ENCODE data around the gene MDC1.
A peak's percentile ranks its signal among the peaks of the same experiment; 100 is the strongest.
"Not testable (repeated sequence)": the region's sequence is repeated elsewhere in the genome, so short reads cannot be mapped to it uniquely, and the experiment has no call there.

Gene MDC1, protein sequence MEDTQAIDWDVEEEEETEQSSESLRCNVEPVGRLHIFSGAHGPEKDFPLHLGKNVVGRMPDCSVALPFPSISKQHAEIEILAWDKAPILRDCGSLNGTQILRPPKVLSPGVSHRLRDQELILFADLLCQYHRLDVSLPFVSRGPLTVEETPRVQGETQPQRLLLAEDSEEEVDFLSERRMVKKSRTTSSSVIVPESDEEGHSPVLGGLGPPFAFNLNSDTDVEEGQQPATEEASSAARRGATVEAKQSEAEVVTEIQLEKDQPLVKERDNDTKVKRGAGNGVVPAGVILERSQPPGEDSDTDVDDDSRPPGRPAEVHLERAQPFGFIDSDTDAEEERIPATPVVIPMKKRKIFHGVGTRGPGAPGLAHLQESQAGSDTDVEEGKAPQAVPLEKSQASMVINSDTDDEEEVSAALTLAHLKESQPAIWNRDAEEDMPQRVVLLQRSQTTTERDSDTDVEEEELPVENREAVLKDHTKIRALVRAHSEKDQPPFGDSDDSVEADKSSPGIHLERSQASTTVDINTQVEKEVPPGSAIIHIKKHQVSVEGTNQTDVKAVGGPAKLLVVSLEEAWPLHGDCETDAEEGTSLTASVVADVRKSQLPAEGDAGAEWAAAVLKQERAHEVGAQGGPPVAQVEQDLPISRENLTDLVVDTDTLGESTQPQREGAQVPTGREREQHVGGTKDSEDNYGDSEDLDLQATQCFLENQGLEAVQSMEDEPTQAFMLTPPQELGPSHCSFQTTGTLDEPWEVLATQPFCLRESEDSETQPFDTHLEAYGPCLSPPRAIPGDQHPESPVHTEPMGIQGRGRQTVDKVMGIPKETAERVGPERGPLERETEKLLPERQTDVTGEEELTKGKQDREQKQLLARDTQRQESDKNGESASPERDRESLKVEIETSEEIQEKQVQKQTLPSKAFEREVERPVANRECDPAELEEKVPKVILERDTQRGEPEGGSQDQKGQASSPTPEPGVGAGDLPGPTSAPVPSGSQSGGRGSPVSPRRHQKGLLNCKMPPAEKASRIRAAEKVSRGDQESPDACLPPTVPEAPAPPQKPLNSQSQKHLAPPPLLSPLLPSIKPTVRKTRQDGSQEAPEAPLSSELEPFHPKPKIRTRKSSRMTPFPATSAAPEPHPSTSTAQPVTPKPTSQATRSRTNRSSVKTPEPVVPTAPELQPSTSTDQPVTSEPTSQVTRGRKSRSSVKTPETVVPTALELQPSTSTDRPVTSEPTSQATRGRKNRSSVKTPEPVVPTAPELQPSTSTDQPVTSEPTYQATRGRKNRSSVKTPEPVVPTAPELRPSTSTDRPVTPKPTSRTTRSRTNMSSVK (N-terminal part only)

DNA sequence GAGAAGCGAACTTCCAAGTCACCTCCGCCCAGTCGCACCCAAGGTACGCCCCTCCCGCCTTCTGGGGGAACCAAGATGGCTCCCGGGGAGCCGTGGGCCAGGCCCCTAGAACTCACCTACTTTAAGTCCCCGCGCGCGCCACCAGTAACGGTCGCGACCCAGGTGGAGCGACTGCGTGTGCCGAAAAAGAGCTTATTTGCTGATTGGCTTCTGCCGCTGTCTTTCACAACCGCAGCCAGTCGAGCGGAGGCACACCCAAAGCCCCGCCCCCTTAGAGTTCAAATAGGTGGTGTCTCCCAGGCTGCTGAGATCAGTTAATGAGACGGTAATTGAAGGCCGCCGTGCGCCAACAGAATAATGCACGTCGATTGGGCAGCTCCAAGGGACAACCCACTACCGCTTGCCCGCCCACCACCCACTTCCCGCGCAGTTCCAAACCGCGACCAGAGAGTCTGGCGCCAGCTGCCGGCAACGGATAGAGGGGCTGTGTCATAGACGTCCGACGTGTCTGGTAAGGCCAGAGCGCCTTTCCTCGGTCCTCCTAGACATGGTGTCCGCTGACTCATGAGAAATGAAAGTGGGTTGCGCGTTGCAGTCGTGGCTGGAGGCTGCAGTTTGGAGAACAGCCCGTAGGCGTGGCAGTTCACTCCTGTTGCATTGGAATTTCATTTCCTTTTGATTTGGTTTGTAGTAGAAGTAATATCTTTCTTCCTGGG is at the start of gene MDC1:
TSS of gene MDC1 (minus strand) at position 153 of the 716 bp plus-strand sequence. CDS start 2,106 bp downstream, outside the sequence.
- FAIRE-seq, result peak; percentile 98

DNA sequence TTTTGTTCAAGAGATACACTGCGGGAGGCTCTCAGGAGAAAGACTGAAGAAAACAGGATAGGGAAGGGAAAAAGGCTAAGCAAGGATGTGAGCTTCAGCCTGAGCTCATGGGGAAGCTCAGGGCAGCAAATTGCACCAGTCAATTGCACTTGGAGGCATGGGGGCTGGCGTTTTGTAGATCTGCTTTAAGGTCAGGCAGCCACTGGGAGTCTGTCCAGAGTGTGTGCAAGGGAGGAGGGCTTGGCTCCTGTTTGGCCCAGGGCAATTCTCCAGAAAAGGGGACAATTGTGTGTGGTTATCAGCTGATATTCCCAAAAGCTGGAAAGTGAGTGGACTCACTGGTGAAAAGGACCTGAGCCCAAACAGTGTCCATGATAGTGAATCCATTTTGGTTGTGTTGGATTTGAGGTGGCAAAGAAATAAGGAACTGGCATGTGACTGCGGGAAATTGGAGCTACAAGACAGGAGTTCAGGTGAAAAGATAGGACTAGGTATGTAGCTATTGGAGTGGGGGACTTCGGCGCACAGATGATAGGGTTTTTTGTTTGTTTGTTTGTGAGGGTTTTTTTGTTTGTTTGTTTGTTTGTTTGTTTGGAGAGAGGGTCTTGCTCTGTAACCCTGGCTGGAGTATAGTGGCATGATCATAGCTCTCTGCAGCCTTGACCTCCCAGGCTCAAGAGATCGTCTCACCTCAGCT is 49.5 kb upstream of the MDC1 start:
- DNase-seq (ENCODE audit: extremely low spot score, insufficient read length, low read depth) (no peak), FAIRE-seq (no peak)

More for the DNA sequence above, at the start of gene MDC1:
- DNase-seq (ENCODE audit: extremely low spot score, insufficient read length, low read depth), result peak; percentile 83

DNA sequence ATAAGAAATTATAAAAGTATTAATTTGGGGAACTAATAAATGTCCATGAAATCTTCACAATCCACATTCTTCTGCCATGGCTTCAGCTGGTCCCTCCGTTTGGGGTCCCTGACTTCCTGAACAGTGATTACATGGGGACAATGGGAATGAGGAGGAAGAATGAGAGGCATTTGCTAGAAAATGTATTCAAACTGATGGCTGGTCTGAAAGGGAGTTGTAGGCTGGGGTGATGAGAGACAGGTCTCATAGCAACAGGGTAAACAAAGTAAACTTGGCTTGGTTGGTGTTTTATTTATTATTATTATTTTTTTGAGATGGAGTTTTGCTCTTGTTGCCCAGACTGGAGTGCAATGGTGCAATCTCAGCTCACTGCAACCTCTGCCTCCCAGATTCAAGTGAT is 48.4 kb upstream of the MDC1 start:
- FAIRE-seq, result not testable (repeated sequence)

DNA sequence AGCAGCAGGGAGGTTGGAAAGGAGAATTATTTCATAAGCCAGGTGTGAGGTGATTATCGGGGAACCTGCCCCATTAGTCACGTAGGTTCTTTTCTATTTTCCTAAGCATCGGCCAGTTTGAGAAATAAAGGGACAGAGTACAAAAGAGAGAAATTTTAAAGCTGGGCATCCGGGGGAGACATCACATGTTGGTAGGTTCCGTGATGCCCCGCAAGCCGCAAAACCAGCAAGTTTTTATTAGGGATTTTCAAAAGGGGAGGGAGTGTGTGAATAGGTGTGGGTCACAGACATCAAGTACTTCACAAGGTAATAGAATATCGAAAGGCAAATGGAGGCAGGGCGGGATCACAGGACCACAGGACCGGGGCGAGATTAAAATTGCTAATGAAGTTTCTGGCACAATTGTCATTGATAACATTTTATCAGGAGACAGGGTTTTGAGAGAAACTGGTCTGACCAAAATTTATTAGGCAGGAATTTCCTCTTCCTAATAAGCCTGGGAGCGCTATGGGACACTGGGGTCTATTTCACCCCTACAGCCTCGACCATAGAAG is 47.5 kb upstream of the MDC1 start:
- FAIRE-seq; DNase-seq (ENCODE audit: extremely low spot score, insufficient read length, low read depth): not testable (repeated sequence)

More for the DNA sequence above, 48.4 kb upstream of the MDC1 start:
- not testable (repeated sequence) for DNase-seq (ENCODE audit: extremely low spot score, insufficient read length, low read depth)

DNA sequence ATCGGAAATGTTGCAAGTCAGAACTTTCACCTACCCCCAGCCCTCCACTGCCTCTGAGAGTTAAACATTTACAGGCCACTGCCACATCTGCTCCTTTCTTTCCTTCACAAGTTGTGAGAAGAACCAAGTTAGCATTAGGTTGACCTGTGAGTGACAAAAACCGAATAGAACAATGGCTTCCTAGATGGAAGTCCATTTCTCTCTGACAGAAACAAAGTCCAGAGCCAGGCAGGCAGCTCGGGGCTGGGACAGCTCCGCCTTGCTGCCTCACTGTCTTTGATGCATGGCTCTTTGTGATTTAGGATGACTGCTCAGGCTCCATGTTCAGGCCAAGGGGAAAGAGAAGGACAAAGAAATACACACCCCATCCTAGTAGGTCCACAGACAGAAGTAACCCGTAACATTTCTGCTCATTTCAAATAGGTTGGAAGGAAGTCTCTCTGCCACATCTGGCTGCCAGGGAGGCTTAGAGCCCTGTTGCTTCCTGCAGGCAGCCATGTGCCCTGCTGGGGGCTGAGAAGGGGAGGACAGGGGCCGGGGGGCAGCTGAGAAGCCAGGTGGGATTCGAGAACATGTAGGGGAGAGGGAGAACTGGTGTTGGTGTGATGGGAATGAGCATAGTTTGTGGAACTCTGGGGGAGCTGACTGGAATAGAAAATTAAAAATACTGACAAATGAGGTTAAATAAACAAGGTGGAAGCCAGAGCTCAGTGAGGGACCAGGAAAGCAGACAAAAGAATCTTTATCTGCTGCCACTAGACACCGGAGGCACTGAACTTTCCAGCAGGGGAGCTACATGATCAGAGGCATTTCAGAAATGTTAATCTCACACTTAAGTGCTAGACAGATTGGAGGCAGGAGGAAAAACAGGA is 46.8 kb upstream of the MDC1 start:
- DNase-seq (ENCODE audit: extremely low spot score, insufficient read length, low read depth) (peak; percentile 60), FAIRE-seq (peak; percentile 89)

DNA sequence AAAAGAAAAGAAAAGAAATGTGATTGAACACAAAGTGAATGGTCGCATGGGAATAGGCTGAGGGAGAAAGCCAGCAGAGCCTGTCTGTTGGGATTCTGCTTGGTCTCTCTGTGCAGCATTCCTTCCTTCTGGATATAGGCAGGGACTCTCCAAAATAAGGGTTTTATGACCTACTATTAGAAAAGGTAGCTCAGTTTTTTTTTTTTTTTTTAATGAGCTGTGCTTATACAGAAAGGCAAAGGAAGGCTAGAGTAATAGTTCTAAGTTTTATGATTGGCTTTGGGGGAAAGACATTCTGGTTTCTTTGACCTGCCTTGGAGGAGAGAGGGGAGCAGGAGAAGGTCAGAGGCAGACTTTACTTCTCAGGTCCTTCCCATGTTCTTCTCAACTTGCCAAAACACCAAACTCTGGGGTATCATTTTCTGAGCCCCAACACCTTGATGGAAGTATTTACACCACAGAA is 46.1 kb upstream of the MDC1 start:
- no peak for FAIRE-seq
- no peak for DNase-seq (ENCODE audit: extremely low spot score, insufficient read length, low read depth)

DNA sequence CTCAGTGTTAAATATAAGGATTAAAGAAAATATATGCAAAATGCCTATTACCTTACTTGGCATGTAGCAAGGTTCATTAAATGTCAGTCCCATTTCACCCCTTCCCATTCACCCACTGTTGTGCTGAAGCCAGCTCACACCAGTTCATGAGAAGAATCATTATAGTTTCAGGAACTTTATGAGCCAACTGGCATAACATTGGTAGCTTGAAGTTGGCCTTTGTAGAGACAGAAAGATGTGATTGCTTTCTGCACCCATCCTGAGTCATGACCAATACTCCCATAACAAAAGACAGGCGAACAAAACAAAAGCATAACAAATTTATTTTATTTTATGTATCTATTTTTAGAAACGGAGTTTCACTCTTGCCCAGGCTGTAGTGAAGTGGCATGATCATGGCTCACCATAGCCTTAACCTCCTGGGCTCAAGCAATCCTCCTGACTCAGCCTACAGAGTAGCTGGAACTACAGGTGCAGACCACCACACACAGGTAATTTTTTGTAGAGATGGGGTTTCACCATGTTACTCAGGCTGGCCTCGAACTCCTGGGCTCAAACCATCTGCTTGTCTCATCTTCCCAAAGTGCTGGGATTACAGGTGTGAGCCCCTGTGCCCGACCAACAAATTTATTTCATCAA is 44.8 kb upstream of the MDC1 start:
- no peak for DNase-seq (ENCODE audit: extremely low spot score, insufficient read length, low read depth)
- no peak for FAIRE-seq

DNA sequence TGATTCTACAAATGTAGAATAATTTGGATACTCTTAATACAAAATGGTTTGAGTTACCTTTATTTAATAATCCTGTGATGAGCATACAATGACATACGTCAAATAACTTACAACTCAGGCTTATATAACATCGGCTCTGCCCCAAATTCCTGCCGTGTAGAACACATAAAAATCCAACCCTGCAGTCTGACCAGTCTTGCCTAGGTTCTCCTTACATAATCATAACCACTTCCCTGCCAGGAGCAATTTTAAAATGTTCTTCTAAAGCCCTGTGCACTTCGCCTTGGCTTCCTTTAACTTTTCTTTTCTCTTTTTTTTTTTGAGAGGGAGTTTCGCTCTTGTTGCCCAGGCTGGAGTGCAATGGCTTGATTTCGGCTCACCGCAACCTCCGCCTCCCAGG is 43.5 kb upstream of the MDC1 start:
- no peak for DNase-seq (ENCODE audit: extremely low spot score, insufficient read length, low read depth)
- FAIRE-seq, result no peak

DNA sequence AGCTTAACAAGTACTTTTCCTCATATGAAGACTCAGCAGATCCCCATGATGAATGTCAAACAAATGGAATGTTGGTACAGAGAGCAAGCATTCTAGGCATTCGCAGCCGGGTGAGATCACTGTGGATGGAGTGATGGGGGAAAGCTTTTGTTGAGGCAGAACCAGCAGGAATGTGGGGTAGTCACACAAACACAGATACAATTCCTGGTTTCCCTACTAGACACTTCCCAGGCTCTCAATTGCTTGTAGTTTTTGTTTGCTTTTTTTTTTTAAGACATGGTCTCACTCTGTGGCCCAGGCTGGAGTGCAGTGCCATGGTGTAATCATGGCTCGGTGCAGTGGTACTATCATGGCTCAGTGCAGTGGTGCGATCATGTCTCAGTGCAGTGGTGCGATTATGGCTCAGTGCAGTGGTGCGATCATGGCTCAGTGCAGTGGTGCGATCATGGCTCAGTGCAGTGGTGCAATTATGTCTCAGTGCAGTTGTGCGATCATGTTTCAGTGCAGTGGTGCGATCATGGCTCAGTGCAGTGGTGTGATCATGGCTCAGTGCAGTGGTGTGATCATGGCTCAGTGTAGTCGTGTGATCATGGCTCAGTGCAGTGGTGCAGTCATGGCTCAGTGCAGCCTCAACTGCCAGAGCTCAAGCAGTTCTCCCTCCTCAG is 42.6 kb upstream of the MDC1 start:
- FAIRE-seq, result no peak
- DNase-seq (ENCODE audit: extremely low spot score, insufficient read length, low read depth), result no peak

DNA sequence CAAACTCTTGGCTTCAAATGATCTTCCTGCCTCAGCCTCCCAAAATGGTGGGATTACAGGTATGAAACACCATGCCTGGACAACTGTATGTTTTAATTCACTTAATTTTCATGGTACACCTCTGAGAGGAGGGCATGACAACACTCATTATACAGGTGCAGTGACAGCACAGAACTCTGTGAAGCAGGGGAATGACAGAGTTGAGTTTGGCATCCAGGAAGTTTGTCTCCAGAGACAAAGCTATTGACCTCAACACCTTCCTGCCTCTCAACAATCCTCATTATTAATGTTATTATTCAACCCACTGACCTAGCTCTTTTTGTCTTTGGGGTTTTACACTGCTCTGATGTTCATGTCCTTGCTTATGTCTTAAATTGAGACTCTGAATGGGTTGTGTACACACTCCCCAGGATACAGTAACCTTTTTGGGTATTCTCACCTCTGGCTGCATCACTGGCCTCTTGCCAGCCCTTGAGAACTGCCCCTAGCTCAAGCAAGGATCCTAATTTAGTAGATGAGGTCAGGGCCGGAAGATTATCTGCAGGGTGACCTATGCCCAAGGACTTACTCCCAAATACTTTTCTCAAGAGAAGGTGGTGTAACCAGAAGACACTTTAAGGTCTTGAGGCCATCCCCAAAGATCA is 40.3 kb upstream of the MDC1 start:
- no peak for FAIRE-seq
- DNase-seq (ENCODE audit: extremely low spot score, insufficient read length, low read depth), result no peak

DNA sequence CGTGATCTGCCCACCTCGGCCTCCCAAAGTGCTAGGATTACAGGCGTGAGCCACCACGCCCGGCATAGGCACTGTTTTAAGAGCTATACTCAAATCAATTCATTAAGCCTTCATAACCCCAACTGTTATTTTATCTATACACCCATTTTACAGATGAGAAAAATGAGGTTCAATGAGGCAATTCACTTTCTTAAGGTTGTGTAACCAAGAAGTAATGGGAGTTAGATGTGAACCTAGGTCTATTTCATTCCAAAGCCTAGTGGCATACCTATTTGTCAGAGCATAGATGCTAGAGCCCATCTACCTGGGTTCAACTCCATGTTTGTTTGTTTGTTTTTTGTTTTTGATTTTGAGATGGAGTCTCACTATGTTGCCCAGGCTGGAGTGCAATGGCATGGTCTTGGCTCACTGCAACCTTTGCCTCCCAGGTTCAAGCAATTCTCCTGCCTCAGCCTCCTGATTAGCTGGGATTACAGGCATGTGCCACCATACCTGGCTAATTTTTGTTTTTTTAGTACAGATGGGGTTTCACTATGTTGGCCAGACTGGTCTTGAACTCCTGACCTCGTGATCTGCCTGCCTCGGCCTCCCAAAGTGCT is 39.4 kb upstream of the MDC1 start:
- not testable (repeated sequence) for FAIRE-seq; DNase-seq (ENCODE audit: extremely low spot score, insufficient read length, low read depth)

DNA sequence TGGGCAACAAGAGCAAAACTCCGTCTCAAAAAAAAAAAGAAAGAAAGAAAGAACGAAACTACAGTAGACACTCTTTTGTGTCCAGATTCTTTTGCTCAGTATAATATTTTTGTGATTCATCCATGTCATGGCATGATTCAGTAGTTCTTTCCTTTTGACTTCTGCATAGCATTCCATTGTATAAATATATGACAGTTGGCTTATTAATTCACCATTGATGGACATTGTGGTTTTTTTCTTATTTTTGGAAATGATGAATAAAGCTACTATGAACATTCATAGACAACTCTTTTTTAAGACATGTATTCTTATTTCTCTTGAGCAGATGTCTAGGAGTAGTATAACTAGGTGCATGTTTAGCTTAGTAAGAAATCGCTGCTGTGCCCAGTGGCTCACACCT is 37.5 kb upstream of the MDC1 start:
- FAIRE-seq, result no peak

DNA sequence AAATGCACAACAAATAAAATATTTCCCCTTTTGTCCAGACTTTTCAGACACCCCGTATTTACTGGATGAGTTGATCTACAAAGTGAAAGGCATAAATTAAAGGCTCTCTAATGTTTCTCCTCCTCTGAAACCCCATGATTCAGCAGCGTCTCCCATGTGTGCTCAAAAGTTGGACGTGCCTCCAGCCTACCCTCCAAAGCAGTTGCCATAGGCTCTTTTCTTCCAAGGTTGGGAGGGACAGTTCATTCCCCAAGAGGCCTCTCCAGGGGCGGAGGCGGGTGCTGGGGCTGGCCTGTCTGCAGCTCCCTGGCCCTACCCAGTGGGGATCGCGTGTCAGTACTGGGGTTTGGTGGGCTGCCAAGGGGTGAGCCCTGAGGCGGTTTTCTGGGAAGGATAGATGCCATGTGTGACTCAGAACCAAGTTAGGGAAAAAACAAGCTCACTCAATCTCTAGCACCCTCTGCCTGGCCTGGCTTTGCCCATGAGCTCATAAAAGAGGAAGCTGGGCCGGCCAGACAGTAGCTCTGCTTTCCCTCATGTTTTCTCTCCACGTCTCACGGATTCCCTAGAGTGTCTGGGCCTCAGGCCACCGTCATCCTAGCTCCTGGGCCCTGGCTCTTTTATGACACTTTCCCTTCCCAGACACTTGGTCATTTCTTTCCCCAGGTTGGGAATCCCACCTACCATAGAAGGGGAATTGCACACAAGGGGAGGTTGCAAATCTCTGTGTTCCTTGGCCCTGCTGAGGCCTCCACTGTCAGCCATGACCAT is 35.3 kb upstream of the MDC1 start:
- FAIRE-seq, result no peak
- no peak for DNase-seq (ENCODE audit: extremely low spot score, insufficient read length, low read depth)

More for the DNA sequence above, 37.5 kb upstream of the MDC1 start:
- no peak for DNase-seq (ENCODE audit: extremely low spot score, insufficient read length, low read depth)

DNA sequence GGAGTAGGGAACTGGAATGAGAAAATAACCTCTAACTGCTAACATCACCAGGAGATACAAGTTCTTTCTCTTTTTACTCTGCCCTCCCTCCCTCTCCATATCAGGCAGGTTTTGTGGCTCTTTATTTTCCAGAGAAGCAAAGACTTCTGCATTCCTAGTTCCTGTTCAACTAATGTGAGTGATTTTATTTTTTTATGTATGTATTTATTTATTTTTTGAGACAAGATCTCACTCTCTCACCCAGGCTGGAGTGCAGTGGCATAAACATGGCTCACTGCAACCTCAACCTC is 33.2 kb upstream of the MDC1 start:
- DNase-seq (ENCODE audit: extremely low spot score, insufficient read length, low read depth) (no peak), FAIRE-seq (no peak)
